ENCODE measurements around the gene CLN6. TPM values are rescaled to one million over a fixed set of nuclear protein-coding genes. Genes with fewer than 3 reads are reported as not detected.

Gene CLN6
- 100 to 1,000 TPM in 1 of 2 donors, 10 to 100 TPM in 1; 41.5 to 129 TPM for total RNA-seq

- Mint-ChIP-seq H3K27me3 (no peaks in the 10 kb centered on the region), H3K36me3 (peaks cover 5% of the 10 kb centered on the region), H3K9me3 (no peaks in the 10 kb centered on the region), H3K27ac (peak within 1 kb of the TSS; percentile 82 to 84), H3K4me3 (peak within 1 kb of the TSS; percentile 100), H3K4me1 (ENCODE audit: low read depth in 2 of 2) (peaks cover 24 to 31% of the 10 kb centered on the region in 2 donors)
- ATAC-seq (peak; percentile 94 to 98), DNase-seq (ENCODE audit: low spot score) (peak; percentile 88)
Observed at GRCh38 chr15:68229386-68230156, at the start of gene CLN6. TSS of gene CLN6 (minus strand) at chr15:68229728. CDS start at chr15:68229584, 144 bp downstream.

- Mint-ChIP-seq H3K4me1 (ENCODE audit: low read depth in 2 of 2) (peaks cover 44 to 50% of the 10 kb centered on the region in 2 donors), H3K27me3 (no peaks in the 10 kb centered on the region), H3K4me3 (peak overlapping the region; percentile 90), H3K9me3 (no peaks in the 10 kb centered on the region), H3K36me3 (peaks cover 8% of the 10 kb centered on the region), H3K27ac (peak overlapping the region; percentile 95 to 96)
- ATAC-seq (no peak), DNase-seq (ENCODE audit: low spot score) (no peak)
Observed at GRCh38 chr15:68278595-68279405, 49.3 kb upstream of the CLN6 start.

- peak overlapping the region; percentile 90 for H3K4me3 Mint-ChIP-seq
- peak overlapping the region; percentile 95 to 96 for H3K27ac Mint-ChIP-seq
- H3K36me3 Mint-ChIP-seq = peaks cover 8% of the 10 kb centered on the region
- peaks cover 44 to 50% of the 10 kb centered on the region in 2 donors for H3K4me1 Mint-ChIP-seq (ENCODE audit: low read depth in 2 of 2)
- no peak for ATAC-seq
- H3K9me3 Mint-ChIP-seq = no peaks in the 10 kb centered on the region
- DNase-seq (ENCODE audit: low spot score) = no peak
- peaks cover 0 to 5% of the 10 kb centered on the region in 2 donors for H3K27me3 Mint-ChIP-seq
Observed at GRCh38 chr15:68278345-68278594, 48.7 kb upstream of the CLN6 start.

- Mint-ChIP-seq H3K4me3 (peak within 1 kb of the TSS; percentile 90), H3K9me3 (no peaks in the 10 kb centered on the region), H3K27me3 (peaks cover 0 to 6% of the 10 kb centered on the region in 2 donors), H3K27ac (peak within 1 kb of the TSS; percentile 96 to 98), H3K4me1 (ENCODE audit: low read depth in 2 of 2) (peaks cover 44 to 50% of the 10 kb centered on the region in 2 donors), H3K36me3 (peaks cover 8% of the 10 kb centered on the region)
- ATAC-seq = peak; percentile 91 to 93
- peak; percentile 91 for DNase-seq (ENCODE audit: low spot score)
Observed at GRCh38 chr15:68277603-68278344, 48.2 kb upstream of the CLN6 start, which contains the start of gene FEM1B. TSS of gene FEM1B (plus strand) at chr15:68277745. CDS start at chr15:68278418, 673 bp downstream.

- H3K36me3 Mint-ChIP-seq = peaks cover 8% of the 10 kb centered on the region
- ATAC-seq = peak in 1 of 2 donors; percentile 30
- DNase-seq (ENCODE audit: low spot score) = no peak
- H3K27ac Mint-ChIP-seq = peak overlapping the region; percentile 96 to 98
- H3K4me3 Mint-ChIP-seq = peak overlapping the region; percentile 90
- peaks cover 0 to 6% of the 10 kb centered on the region in 2 donors for H3K27me3 Mint-ChIP-seq
- peaks cover 44 to 49% of the 10 kb centered on the region in 2 donors for H3K4me1 Mint-ChIP-seq (ENCODE audit: low read depth in 2 of 2)
- H3K9me3 Mint-ChIP-seq = no peaks in the 10 kb centered on the region
Observed at GRCh38 chr15:68277131-68277602, 47.6 kb upstream of the CLN6 start.

GRCh38 chr15:68276668-68277067 is 47.1 kb upstream of the CLN6 start:
- Mint-ChIP-seq H3K4me1 (ENCODE audit: low read depth in 2 of 2) (peaks cover 39 to 44% of the 10 kb centered on the region in 2 donors), H3K27me3 (peaks cover 0 to 6% of the 10 kb centered on the region in 2 donors), H3K9me3 (no peaks in the 10 kb centered on the region), H3K4me3 (peak overlapping the region; percentile 90), H3K36me3 (peaks cover 8% of the 10 kb centered on the region), H3K27ac (peak overlapping the region; percentile 96 to 98)
- no peak for ATAC-seq
- no peak for DNase-seq (ENCODE audit: low spot score)

GRCh38 chr15:68275165-68275746 is 45.7 kb upstream of the CLN6 start:
- H3K4me1 Mint-ChIP-seq (ENCODE audit: low read depth in 2 of 2) = peaks cover 29 to 32% of the 10 kb centered on the region in 2 donors
- no peaks in the 10 kb centered on the region for H3K9me3 Mint-ChIP-seq
- no peak for ATAC-seq
- peak overlapping the region; percentile 30 to 96 for H3K27ac Mint-ChIP-seq
- peaks cover 0 to 6% of the 10 kb centered on the region in 2 donors for H3K27me3 Mint-ChIP-seq
- peak overlapping the region; percentile 90 for H3K4me3 Mint-ChIP-seq
- DNase-seq (ENCODE audit: low spot score) = no peak
- H3K36me3 Mint-ChIP-seq = peaks cover 5% of the 10 kb centered on the region

GRCh38 chr15:68274201-68274848 is 44.8 kb upstream of the CLN6 start:
- H3K4me3 Mint-ChIP-seq = no peak overlapping the region
- peaks cover 22 to 23% of the 10 kb centered on the region in 2 donors for H3K4me1 Mint-ChIP-seq (ENCODE audit: low read depth in 2 of 2)
- peaks cover 0 to 6% of the 10 kb centered on the region in 2 donors for H3K27me3 Mint-ChIP-seq
- no peak overlapping the region for H3K27ac Mint-ChIP-seq
- H3K36me3 Mint-ChIP-seq = no peaks in the 10 kb centered on the region
- DNase-seq (ENCODE audit: low spot score) = no peak
- H3K9me3 Mint-ChIP-seq = no peaks in the 10 kb centered on the region
- no peak for ATAC-seq

GRCh38 chr15:68272721-68273271 is 43.3 kb upstream of the CLN6 start:
- Mint-ChIP-seq H3K9me3 (no peaks in the 10 kb centered on the region), H3K4me3 (no peak overlapping the region), H3K36me3 (no peaks in the 10 kb centered on the region), H3K27me3 (peaks cover 0 to 14% of the 10 kb centered on the region in 2 donors), H3K27ac (no peak overlapping the region), H3K4me1 (ENCODE audit: low read depth in 2 of 2) (peaks cover 12 to 13% of the 10 kb centered on the region in 2 donors)
- ATAC-seq (no peak), DNase-seq (ENCODE audit: low spot score) (no peak)

GRCh38 chr15:68271854-68272471 is 42.4 kb upstream of the CLN6 start:
- Mint-ChIP-seq H3K4me3 (no peak overlapping the region), H3K9me3 (no peaks in the 10 kb centered on the region), H3K36me3 (no peaks in the 10 kb centered on the region), H3K4me1 (ENCODE audit: low read depth in 2 of 2) (peaks cover 8 to 9% of the 10 kb centered on the region in 2 donors), H3K27me3 (peaks cover 0 to 17% of the 10 kb centered on the region in 2 donors), H3K27ac (no peak overlapping the region)
- no peak for ATAC-seq
- DNase-seq (ENCODE audit: low spot score) = no peak

- ATAC-seq = no peak
- no peak for DNase-seq (ENCODE audit: low spot score)
- Mint-ChIP-seq H3K9me3 (no peaks in the 10 kb centered on the region), H3K36me3 (no peaks in the 10 kb centered on the region), H3K27ac (no peak overlapping the region), H3K4me3 (no peak overlapping the region), H3K4me1 (ENCODE audit: low read depth in 2 of 2) (no peaks in the 10 kb centered on the region), H3K27me3 (peaks cover 19 to 29% of the 10 kb centered on the region in 2 donors)
Observed at GRCh38 chr15:68268405-68268804, 38.9 kb upstream of the CLN6 start.

GRCh38 chr15:68265674-68266073 is 36.1 kb upstream of the CLN6 start:
- no peak overlapping the region for H3K4me3 Mint-ChIP-seq
- H3K4me1 Mint-ChIP-seq (ENCODE audit: low read depth in 2 of 2) = no peaks in the 10 kb centered on the region
- H3K27me3 Mint-ChIP-seq = peaks cover 29 to 34% of the 10 kb centered on the region in 2 donors
- H3K36me3 Mint-ChIP-seq = no peaks in the 10 kb centered on the region
- H3K9me3 Mint-ChIP-seq = no peaks in the 10 kb centered on the region
- ATAC-seq (no peak), DNase-seq (ENCODE audit: low spot score) (no peak)
- H3K27ac Mint-ChIP-seq = no peak overlapping the region

Data from natural killer cell treated with Interleukin-12 subunit alpha and Interleukin-12 subunit beta and Interleukin-15 and Interleukin-18, amount 100 ng/mL, for 72 hours (primary cell).